Liver (tissue), 9 donors: ENCODE results near the gene TXNRD2. TPM values are rescaled to one million over a fixed set of nuclear protein-coding genes. Genes with fewer than 3 reads are reported as not detected.

Experiments used
- DNase-seq: peaks from one replicate; pipeline ENCODE4 v3.0.0-alpha.2; 2017; ENCODE audit warnings: low spot score
- H3K27ac ChIP-seq, 2 donors: one replicate each; pipeline ENCODE4 v1.7.0; 2013; ENCODE audit warnings: inconsistent platforms in 2 of 2, low read length in 2 of 2, control low read depth in 1 of 2, low read depth in 1 of 2, mild to moderate bottlenecking in 1 of 2
- H3K27me3 ChIP-seq, 4 donors: one replicate each; pipeline versions ENCODE4 v1.6.1 to v1.7.0; 2013; ENCODE audit warnings: low read length in 3 of 4, inconsistent platforms in 1 of 4, mild to moderate bottlenecking in 1 of 4, moderate library complexity in 1 of 4; ENCODE audit not compliant: control insufficient read depth in 4 of 4, insufficient read depth in 4 of 4
- H3K36me3 ChIP-seq, 4 donors: one replicate each; pipeline versions ENCODE4 v1.6.1 to v1.7.0; 2013; ENCODE audit warnings: low read length in 3 of 4, mild to moderate bottlenecking in 3 of 4, low read depth in 1 of 4, moderate library complexity in 1 of 4; ENCODE audit not compliant: control insufficient read depth in 4 of 4, insufficient read depth in 3 of 4
- H3K4me1 ChIP-seq, 4 donors: one replicate each; pipeline versions ENCODE4 v1.6.1 to v1.7.0; 2013; ENCODE audit warnings: low read length in 3 of 4, mild to moderate bottlenecking in 3 of 4, moderate library complexity in 1 of 4; ENCODE audit not compliant: control insufficient read depth in 4 of 4, insufficient read depth in 4 of 4
- H3K4me3 ChIP-seq, 3 donors: one replicate each; pipeline versions ENCODE4 v1.6.1 to v1.7.0; 2013; ENCODE audit warnings: low read length in 3 of 3, control low read depth in 1 of 3, low read depth in 1 of 3, mild to moderate bottlenecking in 1 of 3
- H3K9ac ChIP-seq, 2 donors: one replicate each; pipeline ENCODE4 v1.7.0; 2013; ENCODE audit warnings: low read length in 2 of 2, mild to moderate bottlenecking in 2 of 2, moderate library complexity in 2 of 2, control low read depth in 1 of 2, low read depth in 1 of 2
- H3K9me3 ChIP-seq, 4 donors: one replicate each; pipeline versions ENCODE4 v1.6.1 to v1.7.0; 2013; ENCODE audit warnings: low read length in 3 of 4; ENCODE audit not compliant: control insufficient read depth in 4 of 4
- ATF3 ChIP-seq: IDR thresholded peaks from 2 replicates; pipeline ENCODE4 v1.6.1; 2016; ENCODE audit warnings: antibody characterized with exemption
- EGR1 ChIP-seq, 2 donors: IDR thresholded peaks; 2 replicates each; pipeline ENCODE4 v1.6.1; 2016 to 2018; ENCODE audit warnings: antibody characterized with exemption in 2 of 2, low read depth in 2 of 2
- FOXA1 ChIP-seq: IDR thresholded peaks from 2 replicates; pipeline ENCODE4 v1.6.1; 2016; ENCODE audit warnings: antibody characterized with exemption
- HNF4A ChIP-seq, 2 donors: conservative IDR thresholded peaks; 2 replicates each; pipeline ENCODE4 v1.6.1; 2016; ENCODE audit warnings: antibody characterized with exemption in 2 of 2, mild to moderate bottlenecking in 2 of 2
- HNF4G ChIP-seq: IDR thresholded peaks from 2 replicates; pipeline ENCODE4 v1.6.1; 2016; ENCODE audit warnings: antibody characterized with exemption
- JUND ChIP-seq, 2 donors: IDR thresholded peaks; 2 replicates each; pipeline ENCODE4 v1.6.1; 2016; ENCODE audit warnings: antibody characterized with exemption in 2 of 2
- NR2F2 ChIP-seq: IDR thresholded peaks from 2 replicates; pipeline ENCODE4 v1.6.1; 2016; ENCODE audit warnings: antibody characterized with exemption
- RXRA ChIP-seq, 2 donors: IDR thresholded peaks; 2 replicates each; pipeline ENCODE4 v1.6.1; 2017 to 2018; ENCODE audit warnings: antibody characterized with exemption in 2 of 2, mild to moderate bottlenecking in 1 of 2
- SP1 ChIP-seq: IDR thresholded peaks from 2 replicates; pipeline ENCODE4 v1.6.1; 2018; ENCODE audit warnings: antibody characterized with exemption, mild to moderate bottlenecking
- TAF1 ChIP-seq: conservative IDR thresholded peaks from 2 replicates; pipeline ENCODE4 v1.6.1; 2016; ENCODE audit warnings: antibody characterized with exemption, mild to moderate bottlenecking
- ZBTB33 ChIP-seq: IDR thresholded peaks from 2 replicates; pipeline ENCODE4 v1.6.1; 2016; ENCODE audit warnings: antibody characterized with exemption
- WGBS: extraction: QIAGEN DNeasy Blood & Tissue Kit; methylation state at CpG from one replicate; pipeline ENCODE4 v1.1.7; 2013; 5-methylcytosine and 5-hydroxymethylcytosine counted together
- polyA plus RNA-seq, 2 donors: library from polyadenylated mRNA; stranded (reverse) in 1 of 2; unstranded in 1 of 2; fragments of 200-250 nt in 1 of 2; fragments of >200 nt in 1 of 2; fragmentation: Nextera tagmentation in 1 of 2; extraction: Ambion mirVana in 1 of 2; gene quantifications; one replicate each; pipeline versions ENCODE4 v1.2.1 to v1.2.3, GENCODE V29; 2013 to 2015
- total RNA-seq, 2 donors: library from RNA; depleted of rRNA; stranded (reverse); fragments of >200 nt; gene quantifications; one replicate each; pipeline ENCODE4 v1.2.3, GENCODE V29; 2014
- donor health status: healthy.
- donor health status: healthy.
- donor health status: healthy.
- donor health status: healthy.
- donor health status: healthy.

The TXNRD2 gene
- total and polyA plus RNA-seq, 4 donors = 22.2 to 41.3 (median 33.6) TPM

- Histone ChIP-seq H3K27me3 (no peaks in the 10 kb centered on the region), H3K9ac (no peak overlapping the region), H3K4me1 (peaks cover 0 to 3% (median 0%) of the 10 kb centered on the region in 4 donors), H3K4me3 (no peak overlapping the region), H3K9me3 (no peaks in the 10 kb centered on the region), H3K36me3 (peaks cover 2 to 28% (median 6%) of the 10 kb centered on the region in 4 donors), H3K27ac (no peak overlapping the region)
- WGBS = 95% methylated on average over 9 of the region's 9 CpGs
- no peak for TF ChIP-seq SP1
- TF ChIP-seq JUND (IDR thresholded peaks at IDR 0.05) = no peak
- no peak for DNase-seq
Observed at GRCh38 chr22:19889951-19890350, 51.7 kb downstream of the TXNRD2 start.

- DNase-seq = no peak
- WGBS = 98% methylated on average over 17 of the region's 17 CpGs
Observed at GRCh38 chr22:19888131-19888746, 53.4 kb downstream of the TXNRD2 start.

GRCh38 chr22:19887256-19887985 lies 54.2 kb downstream of the TXNRD2 start:
- no peak for DNase-seq
- WGBS = 93% methylated on average over 16 of the region's 16 CpGs
- Histone ChIP-seq H3K9me3 (no peaks in the 10 kb centered on the region), H3K9ac (no peak overlapping the region), H3K4me3 (no peak overlapping the region), H3K4me1 (peaks cover 0 to 3% (median 0%) of the 10 kb centered on the region in 4 donors), H3K27ac (peak overlapping the region in 1 of 2 donors; percentile 38), H3K36me3 (peaks cover 0 to 20% (median 2%) of the 10 kb centered on the region in 4 donors), H3K27me3 (no peaks in the 10 kb centered on the region)
- TF ChIP-seq ZBTB33 (no peak), ATF3 (no peak), HNF4A (conservative IDR thresholded peaks at IDR 0.05) (no peak), TAF1 (no peak)

More at GRCh38 chr22:19888131-19888746, 53.4 kb downstream of the TXNRD2 start:
- Histone ChIP-seq H3K36me3 (peaks cover 0 to 18% (median 2%) of the 10 kb centered on the region in 4 donors), H3K27ac (no peak overlapping the region), H3K4me1 (peaks cover 0 to 3% (median 0%) of the 10 kb centered on the region in 4 donors), H3K9me3 (no peaks in the 10 kb centered on the region), H3K4me3 (no peak overlapping the region), H3K27me3 (no peaks in the 10 kb centered on the region), H3K9ac (no peak overlapping the region)
- TF ChIP-seq EGR1 (IDR thresholded peaks at IDR 0.05; ENCODE audit: low read depth in 2 of 2) (no peak), NR2F2 (no peak), FOXA1 (no peak), HNF4G (no peak), RXRA (IDR thresholded peaks at IDR 0.05) (no peak), JUND (IDR thresholded peaks at IDR 0.05) (no peak)
